Measurements from ENCODE around the gene KCNMA1. TPM values are rescaled to one million over a fixed set of nuclear protein-coding genes. Genes with fewer than 3 reads are reported as not detected.

The KCNMA1 gene
- 15.5 and 20.7 TPM in 2 replicates for total RNA-seq

DNA sequence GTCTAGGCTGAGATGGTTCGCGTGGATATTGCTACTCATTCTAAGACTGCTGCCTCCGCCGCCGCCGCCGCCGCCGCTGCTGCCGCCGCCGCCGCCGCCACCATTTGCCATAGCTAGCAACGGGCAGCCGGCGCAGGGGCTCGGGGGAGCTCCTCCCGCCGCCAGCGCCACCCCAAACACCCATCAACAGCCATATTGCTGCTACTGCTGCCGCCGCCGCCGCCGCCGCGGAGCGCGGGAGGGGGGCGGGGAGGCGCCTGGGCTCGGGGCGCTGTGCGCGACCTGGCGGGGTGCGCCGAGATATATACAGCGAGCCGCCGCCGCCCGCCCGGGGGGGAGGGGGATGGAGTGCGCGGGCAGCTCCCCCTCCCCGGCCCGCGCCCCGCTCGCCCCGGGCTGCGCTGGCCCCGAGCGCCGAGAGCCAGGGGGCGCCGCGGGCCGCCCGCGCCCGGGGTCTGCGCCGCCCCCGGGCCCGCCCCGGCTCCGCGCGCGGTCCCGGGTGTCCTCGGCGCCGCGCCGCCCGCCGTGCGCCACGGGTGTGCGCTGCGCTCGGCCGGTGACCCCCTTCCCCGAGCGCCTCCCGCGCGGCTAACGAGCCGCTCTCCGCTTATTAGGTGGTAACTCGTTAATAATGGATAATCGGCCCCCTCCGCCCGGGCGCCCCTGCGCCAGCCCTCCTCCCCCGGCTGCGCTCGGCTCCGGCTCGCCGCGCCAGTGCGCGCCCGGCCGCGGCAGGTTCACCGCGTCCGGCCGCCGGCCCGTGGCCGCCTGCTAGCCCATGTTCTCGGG, at the start of gene KCNMA1:
KCNMA1 (minus strand) TSS at position 277 of the 789 bp plus-strand sequence.

